ENCODE results near the gene LHX1.

Gene LHX1

DNA sequence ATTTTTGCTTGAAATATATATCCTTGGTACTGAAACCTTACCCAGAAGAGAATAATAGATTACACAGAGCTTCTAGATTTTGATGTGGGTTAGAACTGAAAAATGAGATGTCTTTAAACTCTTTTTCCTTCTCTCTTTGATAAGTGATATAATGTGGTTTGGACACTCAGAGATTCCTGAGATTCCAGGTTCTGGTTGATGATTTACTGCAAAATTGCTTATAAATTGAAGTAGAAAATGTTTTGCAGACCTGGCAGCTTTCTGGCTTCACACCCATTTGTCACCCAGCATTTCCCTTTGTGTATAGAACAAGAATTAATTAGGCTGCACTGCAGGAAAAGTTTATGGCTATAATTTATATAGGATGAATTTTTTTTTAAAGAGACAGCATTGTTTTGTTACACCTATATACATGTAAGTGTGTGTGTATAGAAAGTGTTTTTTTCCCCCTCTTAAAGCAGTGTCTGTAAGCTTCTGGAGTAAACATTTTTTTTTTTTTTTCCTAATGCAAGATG, 35.0 kb downstream of the LHX1 start:
- no peak for DNase-seq (ENCODE audit: low spot score)

DNA sequence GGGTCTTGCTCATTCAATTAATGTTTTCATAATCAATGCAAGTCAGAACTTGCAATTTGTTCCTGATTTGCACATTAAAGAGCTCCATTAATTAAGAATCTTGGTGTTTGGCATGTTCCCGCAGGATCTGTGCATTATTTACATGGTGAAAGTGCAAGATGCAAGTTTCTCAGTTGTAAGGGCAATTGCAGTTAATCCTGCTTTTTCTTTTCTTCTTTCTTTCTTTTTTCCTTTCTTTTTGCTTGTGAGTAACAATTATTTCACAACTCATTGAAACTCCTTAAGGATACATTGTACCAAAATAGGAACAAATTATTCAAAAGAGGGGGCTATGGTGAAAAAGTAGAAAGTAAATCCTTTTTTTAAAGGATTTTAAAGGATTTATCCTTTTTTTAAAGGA, 35.6 kb downstream of the LHX1 start:
- no peak for DNase-seq (ENCODE audit: low spot score)

DNA sequence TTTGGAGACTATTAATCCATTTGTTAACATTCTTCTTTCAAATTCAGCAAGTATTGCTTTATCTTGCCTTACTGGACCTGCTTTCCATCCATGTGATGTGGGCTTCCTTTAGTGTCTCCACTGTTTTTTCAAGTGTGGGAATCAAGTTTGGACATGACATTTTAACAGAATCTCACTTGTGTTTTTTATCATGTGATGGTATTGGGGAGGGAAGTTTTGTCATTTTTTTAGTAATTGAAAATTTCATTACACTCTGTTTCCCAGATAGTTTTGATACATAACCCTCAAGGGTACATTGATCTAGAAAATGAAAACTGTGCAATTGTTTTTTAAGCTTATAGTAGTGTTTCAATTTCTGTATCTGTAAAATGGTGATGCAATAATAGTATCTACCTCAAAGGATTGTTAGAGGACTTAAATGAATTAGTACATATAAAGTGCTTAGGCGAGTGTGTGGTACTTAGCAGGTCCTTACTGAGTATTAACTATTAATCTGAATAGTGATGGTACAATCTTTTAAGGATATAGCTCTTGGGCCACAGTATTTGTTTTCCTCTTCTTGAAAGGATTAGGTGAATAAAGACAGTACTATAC, 38.7 kb downstream of the LHX1 start:
- DNase-seq (ENCODE audit: low spot score) = no peak

DNA sequence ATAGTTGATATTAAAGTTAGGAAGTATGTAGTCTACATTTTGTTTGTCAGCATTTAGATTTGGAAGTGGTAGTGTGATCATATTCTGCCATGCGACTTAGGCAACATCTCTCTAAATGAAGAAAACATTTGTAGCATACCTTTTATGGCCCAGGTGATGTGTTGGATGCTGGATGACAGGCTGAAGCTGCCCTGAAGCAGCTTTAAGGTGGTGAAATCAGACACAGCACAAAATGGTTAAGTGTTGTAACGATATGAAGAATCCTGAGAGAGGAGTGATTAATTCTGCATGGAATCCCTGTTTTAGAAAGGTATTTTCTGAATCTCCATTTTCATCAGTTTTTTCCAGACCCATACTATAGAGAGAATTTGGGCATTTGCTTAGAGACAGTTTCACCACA, 39.8 kb downstream of the LHX1 start:
- no peak for DNase-seq (ENCODE audit: low spot score)

- DNase-seq (ENCODE audit: low spot score) = no peak
Measured at GRCh38 chr17:36977568-36977967, 40.3 kb downstream of the LHX1 start.

- no peak for DNase-seq (ENCODE audit: low spot score)
Measured at GRCh38 chr17:36978810-36979564, 41.7 kb downstream of the LHX1 start.

- DNase-seq (ENCODE audit: low spot score) = no peak
Measured at GRCh38 chr17:36979565-36979941, 42.3 kb downstream of the LHX1 start.

DNA sequence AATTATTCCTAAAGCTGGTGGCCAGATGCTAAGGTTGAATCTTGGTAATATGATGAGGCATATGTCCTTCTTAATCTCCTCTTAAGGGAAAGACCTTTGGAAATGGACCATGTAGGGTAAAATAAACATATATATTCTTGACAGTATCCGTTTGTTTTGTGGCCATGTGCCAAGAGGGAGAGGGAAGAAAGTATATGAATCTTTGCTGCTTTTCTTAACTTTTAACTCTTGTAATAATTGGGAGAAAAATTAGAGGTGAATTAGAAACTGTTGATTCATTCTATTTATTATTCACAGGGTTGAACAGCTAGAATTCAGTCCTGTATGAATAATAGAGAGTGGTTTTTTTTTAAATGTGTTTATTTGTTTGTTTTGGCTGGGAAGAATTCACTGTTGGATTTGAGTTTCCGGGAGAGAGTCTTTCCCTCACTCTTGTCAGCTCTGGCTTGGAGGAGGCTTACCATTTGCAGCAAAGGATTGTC, 43.0 kb downstream of the LHX1 start:
- no peak for DNase-seq (ENCODE audit: low spot score)

DNA sequence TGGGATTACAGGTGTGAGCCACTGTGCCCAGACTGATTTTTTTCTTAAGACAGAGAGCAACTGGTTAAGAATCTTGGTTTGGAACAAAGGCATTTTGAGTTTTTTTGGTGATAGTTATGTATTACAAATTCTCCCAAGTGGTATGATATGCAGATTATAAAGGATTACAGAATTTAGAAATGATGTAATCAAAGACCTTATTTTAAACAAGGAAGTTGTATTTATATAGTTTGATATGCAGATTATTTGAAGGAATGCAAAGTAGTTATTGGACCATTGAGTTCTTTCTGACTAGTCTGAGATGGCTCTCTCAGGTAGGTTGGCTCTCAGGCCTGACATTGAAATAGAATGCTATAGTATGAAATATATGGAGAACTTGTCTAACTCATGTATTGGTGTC, 46.3 kb downstream of the LHX1 start:
- DNase-seq (ENCODE audit: low spot score) = no peak

DNA sequence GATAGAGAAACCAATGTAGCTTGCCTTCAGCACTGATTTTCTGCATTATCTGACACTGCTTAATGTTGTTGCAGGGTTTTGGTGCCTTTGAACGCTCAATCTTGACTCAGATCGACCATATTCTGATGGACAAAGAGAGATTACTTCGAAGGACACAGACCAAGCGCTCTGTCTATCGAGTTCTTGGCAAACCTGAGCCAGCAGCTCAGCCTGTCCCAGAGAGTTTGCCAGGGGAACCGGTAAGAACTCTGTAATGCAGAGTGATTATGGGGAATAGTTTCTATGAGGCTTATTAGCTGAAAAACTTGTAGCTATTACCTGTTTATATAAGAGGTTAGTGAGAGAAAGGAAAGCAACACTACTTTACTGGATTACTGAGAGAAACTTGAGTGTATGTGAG, 51.9 kb downstream of the LHX1 start:
- no peak for DNase-seq (ENCODE audit: low spot score)

GRCh38 chr17:36992701-36993100, 55.4 kb downstream of the LHX1 start:
- DNase-seq (ENCODE audit: low spot score) = no peak

- DNase-seq (ENCODE audit: low spot score) = peak; percentile 49
Measured at GRCh38 chr17:36993227-36993626, 56.0 kb downstream of the LHX1 start.

Data from cerebellar cortex (tissue), 1 donor.